Measurements from ENCODE around the gene ARHGAP31.
A peak's percentile ranks its signal among the peaks of the same experiment; 100 is the strongest.

- TF ChIP-seq MXI1 (IDR thresholded peaks at IDR 0.05; ENCODE audit: low read depth, low read length), result 0 out of 2 replicates have a peak, but pooled peaks have one; percentile 33
- TF ChIP-seq POLR2A (IDR thresholded peaks at IDR 0.05; ENCODE audit: low read depth, low read length), result no peak
- no peak for TF ChIP-seq HDGF (IDR thresholded peaks at IDR 0.05)
These were observed 101.8 kb downstream of the ARHGAP31 start for GRCh38 chr3:119395923-119396358.
